HG03558 (cell line): ENCODE data around the gene PRKG1.
"Not testable (repeated sequence)": the region's sequence is repeated elsewhere in the genome, so short reads cannot be mapped to it uniquely, and the experiment has no call there.

Experiments used
- ATAC-seq: cut with Tn5 transposase; IDR thresholded peaks from one replicate; pipeline ENCODE4 v1.9.1; 2021; ENCODE audit warnings: moderate number of reproducible peaks; ENCODE audit not compliant: unreplicated experiment; ENCODE audit errors: extremely low read depth

Gene PRKG1

GRCh38 chr10:51669041-51669440, 594.8 kb downstream of the PRKG1 start:
- ATAC-seq, result no peak

- no peak for ATAC-seq
Measured at GRCh38 chr10:51672039-51672535, 597.8 kb downstream of the PRKG1 start.

GRCh38 chr10:51675088-51675487, 600.8 kb downstream of the PRKG1 start:
- no peak for ATAC-seq

GRCh38 chr10:51679841-51680240, 605.6 kb downstream of the PRKG1 start:
- ATAC-seq, result no peak

- no peak for ATAC-seq
Measured at GRCh38 chr10:51683031-51683691, 608.9 kb downstream of the PRKG1 start.

- ATAC-seq, result no peak
Measured at GRCh38 chr10:51685768-51686167, 611.5 kb downstream of the PRKG1 start.

GRCh38 chr10:51687296-51687695, 613.0 kb downstream of the PRKG1 start:
- ATAC-seq, result no peak

GRCh38 chr10:51688826-51689225, 614.5 kb downstream of the PRKG1 start:
- ATAC-seq, result not testable (repeated sequence)

GRCh38 chr10:51689536-51689935, 615.2 kb downstream of the PRKG1 start:
- no peak for ATAC-seq

GRCh38 chr10:51691135-51691534, 616.8 kb downstream of the PRKG1 start:
- no peak for ATAC-seq

GRCh38 chr10:51694086-51694768, 619.9 kb downstream of the PRKG1 start:
- ATAC-seq, result no peak

GRCh38 chr10:51696251-51696650, 622.0 kb downstream of the PRKG1 start:
- no peak for ATAC-seq

- ATAC-seq, result no peak
Measured at GRCh38 chr10:51698473-51699063, 624.3 kb downstream of the PRKG1 start.

- peak; percentile 15 for ATAC-seq
Measured at GRCh38 chr10:51699145-51699474, 624.8 kb downstream of the PRKG1 start.

- peak; percentile 84 for ATAC-seq
Measured at GRCh38 chr10:51699475-51700227, 625.4 kb downstream of the PRKG1 start, which contains the start of gene CSTF2T. Gene CSTF2T (minus strand): TSS chr10:51699595. CDS start chr10:51699549, 46 bp downstream.

- ATAC-seq, result no peak
Measured at GRCh38 chr10:51700228-51700817, 626.0 kb downstream of the PRKG1 start.

GRCh38 chr10:51705774-51706173, 631.5 kb downstream of the PRKG1 start:
- ATAC-seq, result no peak

GRCh38 chr10:51706225-51706624, 631.9 kb downstream of the PRKG1 start:
- no peak for ATAC-seq

GRCh38 chr10:51707392-51707791, 633.1 kb downstream of the PRKG1 start:
- no peak for ATAC-seq

- ATAC-seq, result no peak
Measured at GRCh38 chr10:51707821-51708424, 633.6 kb downstream of the PRKG1 start.
